Measurements from ENCODE around the gene SF3A2. TPM values are rescaled to one million over a fixed set of nuclear protein-coding genes. Genes with fewer than 3 reads are reported as not detected.

SF3A2 gene
- total RNA-seq, 4 donors from 2014 or later, result 21.4 to 84.0 (median 51.8) TPM

DNA sequence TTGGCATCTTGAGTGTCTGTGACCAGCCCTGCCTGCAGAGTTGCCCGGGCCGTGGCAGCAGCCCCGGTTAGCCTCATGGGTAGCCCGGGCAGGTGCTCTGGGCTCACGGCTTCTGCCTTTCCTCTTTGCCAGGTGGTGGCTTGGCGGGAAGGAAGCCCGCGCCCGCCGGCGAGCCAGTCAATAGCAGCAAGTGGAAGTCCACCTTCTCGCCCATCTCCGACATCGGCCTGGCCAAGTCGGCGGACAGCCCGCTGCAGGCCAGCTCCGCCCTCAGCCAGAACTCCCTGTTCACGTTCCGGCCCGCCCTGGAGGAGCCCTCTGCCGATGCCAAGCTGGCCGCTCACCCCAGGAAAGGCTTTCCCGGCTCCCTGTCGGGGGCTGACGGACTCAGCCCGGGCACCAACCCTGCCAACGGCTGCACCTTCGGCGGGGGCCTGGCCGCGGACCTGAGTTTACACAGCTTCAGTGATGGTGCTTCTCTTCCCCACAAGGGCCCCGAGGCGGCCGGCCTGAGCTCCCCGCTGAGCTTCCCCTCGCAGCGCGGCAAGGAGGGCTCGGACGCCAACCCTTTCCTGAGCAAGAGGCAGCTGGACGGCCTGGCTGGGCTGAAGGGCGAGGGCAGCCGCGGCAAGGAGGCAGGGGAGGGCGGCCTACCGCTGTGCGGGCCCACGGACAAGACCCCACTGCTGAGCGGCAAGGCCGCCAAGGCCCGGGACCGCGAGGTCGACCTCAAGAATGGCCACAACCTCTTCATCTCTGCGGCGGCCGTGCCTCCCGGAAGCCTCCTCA, 10.4 kb upstream of the SF3A2 start:
- 93 to 95% methylated on average over 49 to 51 of the region's 59 CpGs for whole genome bisulfite sequencing, 2 donors
- H3K27me3 ChIP-seq, result no peaks in the 10 kb centered on the region
- H3K4me3 ChIP-seq, result no peak overlapping the region
- DNase-seq (ENCODE audit: low spot score in 2 of 2), result no peak
- H3K9me3 ChIP-seq, result no peaks in the 10 kb centered on the region
- peaks cover 0 to 15% (median 8%) of the 10 kb centered on the region in 4 donors for H3K4me1 ChIP-seq
- TF ChIP-seq, protein P1, sequence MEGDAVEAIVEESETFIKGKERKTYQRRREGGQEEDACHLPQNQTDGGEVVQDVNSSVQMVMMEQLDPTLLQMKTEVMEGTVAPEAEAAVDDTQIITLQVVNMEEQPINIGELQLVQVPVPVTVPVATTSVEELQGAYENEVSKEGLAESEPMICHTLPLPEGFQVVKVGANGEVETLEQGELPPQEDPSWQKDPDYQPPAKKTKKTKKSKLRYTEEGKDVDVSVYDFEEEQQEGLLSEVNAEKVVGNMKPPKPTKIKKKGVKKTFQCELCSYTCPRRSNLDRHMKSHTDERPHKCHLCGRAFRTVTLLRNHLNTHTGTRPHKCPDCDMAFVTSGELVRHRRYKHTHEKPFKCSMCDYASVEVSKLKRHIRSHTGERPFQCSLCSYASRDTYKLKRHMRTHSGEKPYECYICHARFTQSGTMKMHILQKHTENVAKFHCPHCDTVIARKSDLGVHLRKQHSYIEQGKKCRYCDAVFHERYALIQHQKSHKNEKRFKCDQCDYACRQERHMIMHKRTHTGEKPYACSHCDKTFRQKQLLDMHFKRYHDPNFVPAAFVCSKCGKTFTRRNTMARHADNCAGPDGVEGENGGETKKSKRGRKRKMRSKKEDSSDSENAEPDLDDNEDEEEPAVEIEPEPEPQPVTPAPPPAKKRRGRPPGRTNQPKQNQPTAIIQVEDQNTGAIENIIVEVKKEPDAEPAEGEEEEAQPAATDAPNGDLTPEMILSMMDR (IDR thresholded peaks at IDR 0.05), result no peak
- TF ChIP-seq EP300 (IDR thresholded peaks at IDR 0.05), result no peak
- TF ChIP-seq POLR2A (IDR thresholded peaks at IDR 0.05), result no peak
- peaks cover 2 to 95% (median 13%) of the 10 kb centered on the region in 3 donors for H3K36me3 ChIP-seq
- H3K27ac ChIP-seq, result no peak overlapping the region

DNA sequence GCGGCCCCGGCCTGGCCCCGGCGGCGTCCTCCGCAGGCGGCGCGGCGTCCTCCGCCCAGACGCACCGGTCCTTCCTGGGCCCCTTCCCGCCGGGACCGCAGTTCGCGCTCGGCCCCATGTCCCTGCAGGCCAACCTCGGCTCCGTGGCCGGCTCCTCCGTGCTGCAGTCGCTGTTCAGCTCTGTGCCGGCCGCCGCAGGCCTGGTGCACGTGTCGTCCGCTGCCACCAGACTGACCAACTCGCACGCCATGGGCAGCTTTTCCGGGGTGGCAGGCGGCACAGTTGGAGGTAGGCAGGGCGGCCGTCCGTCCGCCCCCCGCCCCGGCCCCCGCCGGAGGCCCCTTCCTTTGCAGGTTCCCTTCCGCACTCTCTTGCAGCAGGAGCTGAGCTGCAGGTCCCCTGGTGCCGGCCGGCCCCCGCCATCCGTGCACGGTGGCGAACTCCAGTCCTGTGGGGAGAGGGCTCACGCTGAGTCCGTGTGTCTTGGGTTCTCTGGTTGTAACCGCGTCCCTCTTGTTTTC, 9.7 kb upstream of the SF3A2 start:
- Histone ChIP-seq H3K27ac (no peak overlapping the region), H3K36me3 (peaks cover 2 to 100% (median 13%) of the 10 kb centered on the region in 3 donors), H3K4me3 (no peak overlapping the region), H3K4me1 (peaks cover 0 to 15% (median 1%) of the 10 kb centered on the region in 4 donors), H3K9me3 (no peaks in the 10 kb centered on the region), H3K27me3 (no peaks in the 10 kb centered on the region)
- no peak for TF ChIP-seq POLR2A (IDR thresholded peaks at IDR 0.05)
- no peak for TF ChIP-seq EP300 (IDR thresholded peaks at IDR 0.05)
- TF ChIP-seq, protein P1 (IDR thresholded peaks at IDR 0.05), result no peak
- WGBS, 2 donors, result 94 to 96% methylated on average over 39 to 53 of the region's 53 CpGs
- no peak for DNase-seq (ENCODE audit: low spot score in 2 of 2)

DNA sequence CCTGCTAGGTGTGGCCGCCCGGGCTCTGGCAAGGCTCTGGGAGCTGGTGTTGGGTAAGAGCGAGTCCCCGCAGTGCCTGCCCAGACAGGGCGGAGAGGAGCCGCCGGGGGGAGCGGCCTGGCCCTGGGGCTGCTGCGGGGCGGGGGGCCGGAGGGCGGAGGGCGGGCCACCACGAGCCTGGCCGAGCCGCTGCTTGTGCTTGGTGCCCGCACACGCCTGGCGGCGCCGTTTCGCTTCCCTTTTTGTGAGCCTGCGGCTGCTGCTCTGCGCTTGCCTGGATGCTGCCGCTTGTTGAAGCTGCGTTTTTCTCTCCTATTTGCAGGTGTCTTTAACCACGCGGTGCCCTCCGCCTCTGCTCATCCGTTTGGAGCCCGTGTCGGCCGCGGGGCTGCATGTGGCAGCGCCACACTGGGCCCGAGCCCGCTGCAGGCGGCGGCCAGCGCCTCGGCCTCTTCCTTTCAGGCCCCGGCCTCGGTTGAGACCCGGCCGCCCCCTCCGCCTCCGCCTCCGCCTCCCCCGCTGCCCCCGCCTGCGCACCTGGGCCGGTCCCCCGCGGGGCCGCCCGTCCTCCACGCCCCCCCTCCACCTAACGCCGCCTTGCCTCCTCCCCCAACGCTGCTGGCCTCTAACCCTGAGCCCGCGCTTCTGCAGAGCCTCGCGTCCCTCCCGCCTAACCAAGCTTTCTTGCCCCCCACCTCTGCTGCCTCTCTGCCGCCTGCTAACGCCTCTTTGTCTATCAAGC, 9.0 kb upstream of the SF3A2 start:
- TF ChIP-seq, protein P1 (IDR thresholded peaks at IDR 0.05), result no peak
- TF ChIP-seq EP300 (IDR thresholded peaks at IDR 0.05) (no peak), POLR2A (IDR thresholded peaks at IDR 0.05) (no peak)
- peaks cover 2 to 98% (median 13%) of the 10 kb centered on the region in 3 donors for H3K36me3 ChIP-seq
- H3K27me3 ChIP-seq, result no peaks in the 10 kb centered on the region
- H3K27ac ChIP-seq, result peak overlapping the region in 1 of 4 donors; percentile 7
- no peaks in the 10 kb centered on the region for H3K9me3 ChIP-seq
- H3K4me1 ChIP-seq, result peaks cover 0 to 18% (median 0%) of the 10 kb centered on the region in 4 donors
- WGBS, 2 donors, result 91% methylated on average over 55 to 65 of the region's 67 CpGs
- DNase-seq (ENCODE audit: low spot score in 2 of 2), result no peak
- no peak overlapping the region for H3K4me3 ChIP-seq

DNA sequence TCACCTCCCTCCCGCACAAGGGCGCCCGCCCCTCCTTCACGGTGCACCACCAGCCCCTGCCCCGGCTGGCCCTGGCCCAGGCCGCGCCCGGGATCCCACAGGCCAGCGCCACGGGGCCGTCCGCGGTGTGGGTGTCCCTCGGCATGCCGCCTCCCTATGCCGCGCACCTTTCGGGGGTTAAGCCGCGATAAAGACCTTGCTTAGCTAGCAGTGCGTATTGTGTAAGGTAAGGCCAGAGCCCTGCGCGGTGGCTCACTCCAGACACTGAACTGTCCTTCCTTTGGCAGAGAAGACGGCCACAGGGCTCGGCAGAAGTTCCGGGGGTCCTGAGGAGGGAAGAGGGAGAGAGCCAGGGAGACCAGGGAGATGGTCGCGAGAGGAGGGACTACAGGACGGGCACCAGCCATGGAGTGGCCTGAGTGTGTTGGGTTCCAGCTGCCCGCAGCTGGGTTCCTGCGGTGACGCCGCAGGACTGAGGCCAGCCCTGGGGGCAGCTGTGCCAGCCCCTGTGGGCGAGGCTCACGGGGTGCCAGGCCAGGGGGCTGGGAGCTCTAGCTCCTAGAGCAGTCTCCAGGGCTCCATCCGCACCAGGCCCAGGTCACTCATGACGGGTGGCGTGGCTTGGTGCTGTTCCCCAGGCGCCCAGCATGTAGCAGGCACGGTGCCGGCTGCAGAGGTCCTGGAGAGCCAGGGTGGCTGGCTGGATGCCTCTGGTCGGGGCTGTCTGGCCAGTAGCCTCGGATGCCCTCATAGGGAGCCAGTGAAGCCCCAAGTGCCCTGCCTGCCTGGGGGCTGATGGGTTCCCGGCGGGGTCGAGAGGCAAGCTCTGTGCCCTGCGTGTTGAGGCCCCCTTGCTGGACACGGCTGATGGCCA, 8.2 kb upstream of the SF3A2 start:
- H3K27me3 ChIP-seq, result no peaks in the 10 kb centered on the region
- no peak overlapping the region for H3K4me3 ChIP-seq
- 92 to 95% methylated on average over 39 to 44 of the region's 48 CpGs for WGBS, 2 donors
- peaks cover 0 to 26% (median 0%) of the 10 kb centered on the region in 4 donors for H3K4me1 ChIP-seq
- H3K27ac ChIP-seq, result peak overlapping the region in 1 of 4 donors; percentile 7
- TF ChIP-seq EP300 (IDR thresholded peaks at IDR 0.05), result no peak
- TF ChIP-seq, protein P1 (IDR thresholded peaks at IDR 0.05), result no peak
- TF ChIP-seq POLR2A (IDR thresholded peaks at IDR 0.05), result no peak
- peaks cover 2 to 98% (median 13%) of the 10 kb centered on the region in 3 donors for H3K36me3 ChIP-seq
- H3K9me3 ChIP-seq, result no peaks in the 10 kb centered on the region
- no peak for DNase-seq (ENCODE audit: low spot score in 2 of 2)
